GM18870 (cell line): ENCODE results near the gene MEDAG.

Source experiments
- ATAC-seq: cut with Tn5 transposase; IDR thresholded peaks from one replicate; pipeline ENCODE4 v1.9.1; 2021; ENCODE audit warnings: moderate library complexity; ENCODE audit not compliant: unreplicated experiment

The MEDAG gene

GRCh38 chr13:30872685-30873461 is 33.2 kb upstream of the MEDAG start:
- no peak for ATAC-seq

DNA sequence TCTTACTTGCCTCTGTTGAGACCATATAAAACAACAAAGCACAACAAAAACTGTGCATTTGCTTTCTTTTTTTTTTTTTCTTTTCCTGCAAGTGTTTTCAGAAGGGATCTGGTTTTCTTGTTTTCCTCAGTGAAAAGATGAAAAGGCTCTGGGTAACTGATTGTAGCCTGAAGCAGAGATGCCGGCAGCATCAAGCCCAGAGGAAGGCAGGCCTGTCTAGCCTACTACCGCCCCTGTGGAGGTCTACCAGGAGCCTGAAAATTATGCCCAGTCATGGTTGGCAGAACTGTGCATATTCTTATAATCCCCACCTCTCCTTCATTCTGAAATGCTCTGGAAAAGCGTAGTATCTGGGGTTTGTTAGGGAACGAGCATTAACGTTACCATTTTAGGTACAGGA is 32.6 kb upstream of the MEDAG start:
- ATAC-seq, result no peak

DNA sequence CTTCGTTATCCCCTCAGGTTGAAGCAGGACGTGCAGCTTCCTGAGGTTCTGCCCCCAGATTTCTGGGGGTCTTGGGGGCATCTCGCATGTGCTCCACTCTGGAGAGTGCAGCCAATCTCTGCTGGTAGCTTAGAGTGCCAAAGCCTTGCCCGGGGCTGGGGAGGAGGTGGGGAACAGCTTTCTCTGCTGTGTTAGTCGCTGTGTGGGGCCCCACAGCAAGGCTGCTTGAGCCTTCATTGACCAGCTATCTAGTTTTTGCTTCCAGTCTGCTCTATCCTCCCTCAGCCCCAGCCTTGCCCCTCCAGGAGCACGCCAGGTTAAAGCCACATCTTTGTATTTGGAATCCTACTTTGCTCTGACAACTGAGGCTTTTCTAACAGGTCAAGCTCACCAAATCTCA is 32.0 kb upstream of the MEDAG start:
- ATAC-seq, result no peak

- ATAC-seq, result no peak
These were observed 31.5 kb upstream of the MEDAG start for GRCh38 chr13:30874561-30874960.

- ATAC-seq, result no peak
These were observed 28.7 kb upstream of the MEDAG start for GRCh38 chr13:30877335-30877734.

- no peak for ATAC-seq
These were observed 25.8 kb upstream of the MEDAG start for GRCh38 chr13:30880151-30880855.

- ATAC-seq, result no peak
These were observed 25.3 kb upstream of the MEDAG start for GRCh38 chr13:30880856-30881155.

- ATAC-seq, result no peak
These were observed 24.9 kb upstream of the MEDAG start for GRCh38 chr13:30881191-30881651.

- ATAC-seq, result no peak
These were observed 23.8 kb upstream of the MEDAG start for GRCh38 chr13:30882026-30882850.

- ATAC-seq, result no peak
These were observed 22.9 kb upstream of the MEDAG start for GRCh38 chr13:30882996-30883766.

DNA sequence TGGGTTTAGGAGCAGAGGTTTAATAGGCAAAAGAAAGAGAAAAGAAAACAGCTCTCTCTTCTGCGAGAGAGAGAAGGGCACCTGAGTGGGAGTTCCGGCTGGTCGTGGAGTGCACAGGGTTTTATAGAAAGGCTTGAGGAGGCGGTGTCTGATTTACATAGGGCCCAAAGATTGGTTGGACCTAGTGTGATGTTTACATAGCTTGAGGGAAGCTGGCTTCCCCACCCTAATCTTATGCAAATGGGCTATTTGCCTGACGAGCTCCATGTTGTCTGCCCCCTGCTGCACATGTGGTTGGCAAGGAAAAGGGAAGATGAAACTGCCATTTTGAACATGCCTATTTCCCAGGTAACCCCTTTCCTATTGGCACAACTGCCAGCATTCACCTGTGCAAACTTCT is 21.5 kb upstream of the MEDAG start:
- no peak for ATAC-seq

GRCh38 chr13:30889196-30889690 is 16.8 kb upstream of the MEDAG start:
- ATAC-seq, result no peak

GRCh38 chr13:30892966-30893365 is 13.1 kb upstream of the MEDAG start:
- ATAC-seq, result no peak

- ATAC-seq, result no peak
These were observed 10.3 kb upstream of the MEDAG start for GRCh38 chr13:30895773-30896172.

DNA sequence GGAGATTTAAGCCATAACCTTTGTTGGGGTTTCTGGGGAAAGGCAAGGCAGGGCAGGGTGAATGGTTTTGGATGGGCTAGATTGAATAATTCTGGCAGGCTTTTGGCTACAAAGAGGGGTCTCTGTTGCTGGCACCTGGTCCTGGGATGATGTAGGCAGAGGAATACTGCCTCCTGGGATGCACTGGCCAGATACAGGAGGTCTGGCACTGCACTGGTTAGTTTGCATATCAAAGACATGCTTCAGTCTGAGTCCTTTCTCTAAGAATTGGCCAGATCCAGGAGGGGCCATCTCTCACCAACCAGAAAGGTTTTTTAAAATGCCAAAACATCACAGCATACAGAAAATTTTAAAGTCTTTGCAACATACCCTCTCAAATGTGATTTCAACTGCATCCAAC is 8.0 kb upstream of the MEDAG start:
- no peak for ATAC-seq

- ATAC-seq, result no peak
These were observed 7.3 kb upstream of the MEDAG start for GRCh38 chr13:30898678-30899241.

DNA sequence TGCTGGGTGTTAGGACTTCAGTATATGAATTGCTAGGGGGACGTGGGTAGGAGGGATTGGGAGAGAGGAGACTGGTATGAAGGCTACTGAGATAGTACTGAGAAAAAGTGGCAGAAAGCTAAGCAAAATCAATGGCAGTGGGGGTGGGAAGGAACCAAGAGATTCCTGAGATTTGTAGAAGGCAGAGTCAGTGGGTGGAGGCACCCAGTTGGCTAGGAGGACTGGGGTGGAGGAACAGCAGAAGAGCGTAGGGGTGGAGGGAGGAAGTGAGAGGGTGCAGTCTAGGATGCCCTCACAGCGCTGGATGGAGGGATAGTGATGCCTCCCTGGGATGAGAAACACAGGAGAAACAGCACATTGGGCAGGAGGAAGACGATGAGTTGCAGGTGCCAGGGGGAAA is 5.6 kb upstream of the MEDAG start:
- no peak for ATAC-seq

DNA sequence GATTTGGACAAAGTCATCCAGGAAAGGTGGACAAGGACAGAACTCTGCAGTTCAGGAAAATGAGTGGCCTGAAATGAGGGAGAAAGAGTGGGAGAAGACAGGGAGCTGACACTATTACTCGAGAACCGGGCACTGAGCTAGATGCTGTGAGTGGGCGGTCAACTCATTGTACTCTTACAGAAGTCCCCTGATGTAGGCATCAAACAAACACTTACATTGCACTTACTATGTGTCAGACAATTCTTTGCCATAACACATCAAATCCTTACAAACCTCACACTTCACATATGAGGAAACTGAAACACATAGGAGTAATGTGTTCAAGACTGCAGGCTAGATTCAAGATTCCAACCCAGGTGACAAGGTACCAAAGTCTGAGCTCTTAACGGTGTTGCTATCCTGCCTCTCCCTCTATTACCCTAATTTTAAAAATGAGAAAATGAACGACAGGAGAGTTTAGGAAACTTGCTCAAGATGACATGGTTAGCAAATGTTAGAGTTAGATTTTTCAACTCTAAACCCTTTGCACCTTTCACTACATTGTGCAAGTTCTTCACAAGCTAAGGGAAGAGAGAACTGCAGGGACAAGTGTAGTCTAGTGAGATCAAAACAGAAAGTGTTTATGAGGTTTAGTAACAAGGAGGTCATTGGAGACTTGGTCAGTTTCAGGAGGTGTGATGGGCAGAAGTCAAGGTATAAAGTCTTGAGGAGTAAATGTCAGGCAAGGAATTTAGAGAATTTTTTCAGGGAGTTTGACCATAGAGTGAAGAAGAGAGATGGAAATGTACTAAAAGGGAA is 4.9 kb upstream of the MEDAG start:
- ATAC-seq, result no peak

- ATAC-seq, result no peak
These were observed 2.0 kb upstream of the MEDAG start for GRCh38 chr13:30904043-30904442.
